Measurements from ENCODE around the gene PAX5. TPM values are rescaled to one million over a fixed set of nuclear protein-coding genes. Genes with fewer than 3 reads are reported as not detected.

PAX5 gene
- total RNA-seq, 1 donor from 2014 or later = not detected

DNA sequence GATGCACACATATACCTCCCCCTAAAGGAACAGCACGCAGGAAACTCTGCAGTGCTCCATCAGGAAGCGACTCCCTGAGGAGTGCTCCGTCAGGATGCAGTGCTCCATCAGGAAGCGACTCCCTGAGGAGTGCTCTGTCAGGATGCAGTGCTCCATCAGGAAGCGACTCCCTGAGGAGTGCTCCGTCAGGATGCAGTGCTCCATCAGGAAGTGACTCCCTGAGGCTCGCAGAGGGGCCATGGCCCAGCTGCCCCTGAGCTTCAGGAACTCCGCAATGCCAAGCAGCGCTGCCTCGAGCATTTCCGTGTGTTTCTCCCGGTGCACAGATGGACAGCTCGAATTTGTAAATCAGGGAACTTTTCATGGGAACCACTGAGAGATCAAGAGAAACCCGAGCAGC is 88.1 kb downstream of the PAX5 start:
- no peak for DNase-seq (ENCODE audit: low read depth)
- no peak for TF ChIP-seq CTCF (conservative IDR thresholded peaks at IDR 0.05; ENCODE audit: low read depth, low read length)
- no peak overlapping the region for H3K4me3 ChIP-seq (ENCODE audit: low read depth, low read length)

DNA sequence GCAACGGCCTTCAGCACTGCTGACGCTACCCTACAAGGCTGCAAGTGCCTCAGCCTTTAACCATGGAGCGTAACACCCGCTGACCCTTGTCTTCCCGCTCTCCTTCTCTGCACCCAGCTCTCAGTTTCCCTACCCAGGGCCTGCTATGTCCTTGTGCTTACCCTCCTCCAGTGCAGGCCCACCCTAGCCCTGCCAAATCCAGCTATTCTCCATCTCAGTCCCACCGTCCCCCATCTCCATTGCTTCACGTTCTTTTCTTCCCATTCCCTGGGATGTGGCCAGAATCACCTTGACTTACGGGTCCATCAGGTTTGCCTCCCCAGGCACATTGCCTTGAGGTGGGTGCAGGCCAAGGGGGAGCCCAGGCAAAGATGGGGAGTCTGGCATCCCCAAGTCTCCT is 91.2 kb downstream of the PAX5 start:
- TF ChIP-seq CTCF (conservative IDR thresholded peaks at IDR 0.05; ENCODE audit: low read depth, low read length) = no peak
- no peak for DNase-seq (ENCODE audit: low read depth)
- no peak overlapping the region for H3K4me3 ChIP-seq (ENCODE audit: low read depth, low read length)

DNA sequence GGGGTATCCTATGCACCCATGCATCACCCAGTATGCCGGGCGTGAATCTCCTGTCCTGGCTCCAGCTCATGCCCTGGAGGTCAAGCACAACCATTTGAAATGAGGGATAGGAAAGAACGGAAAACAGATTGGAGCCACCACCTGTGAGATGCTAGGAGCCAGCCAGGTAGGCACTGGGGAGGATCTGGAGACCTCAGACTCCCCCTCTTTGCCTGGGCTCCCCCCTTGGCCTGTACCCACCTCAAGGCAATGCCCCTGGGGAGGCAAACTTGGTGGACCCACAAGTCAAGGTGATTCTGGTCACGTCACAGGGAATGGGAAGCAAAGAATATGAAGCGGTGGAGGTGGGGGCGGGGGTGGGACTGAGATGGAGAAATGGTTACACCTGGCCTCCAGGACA is 92.6 kb downstream of the PAX5 start:
- DNase-seq (ENCODE audit: low read depth) = no peak
- no peak for TF ChIP-seq CTCF (conservative IDR thresholded peaks at IDR 0.05; ENCODE audit: low read depth, low read length)
- no peak overlapping the region for H3K4me3 ChIP-seq (ENCODE audit: low read depth, low read length)

GRCh38 chr9:36940881-36941280 is 93.2 kb downstream of the PAX5 start:
- DNase-seq (ENCODE audit: low read depth) = no peak
- H3K4me3 ChIP-seq (ENCODE audit: low read depth, low read length) = no peak overlapping the region
- TF ChIP-seq CTCF (conservative IDR thresholded peaks at IDR 0.05; ENCODE audit: low read depth, low read length) = no peak

GRCh38 chr9:36940500-36940853 is 93.6 kb downstream of the PAX5 start:
- no peak overlapping the region for H3K4me3 ChIP-seq (ENCODE audit: low read depth, low read length)
- no peak for TF ChIP-seq CTCF (conservative IDR thresholded peaks at IDR 0.05; ENCODE audit: low read depth, low read length)
- DNase-seq (ENCODE audit: low read depth) = no peak

- no peak for DNase-seq (ENCODE audit: low read depth)
- no peak for TF ChIP-seq CTCF (conservative IDR thresholded peaks at IDR 0.05; ENCODE audit: low read depth, low read length)
- H3K4me3 ChIP-seq (ENCODE audit: low read depth, low read length) = no peak overlapping the region
Observed at GRCh38 chr9:36939655-36940499, 94.2 kb downstream of the PAX5 start.

DNA sequence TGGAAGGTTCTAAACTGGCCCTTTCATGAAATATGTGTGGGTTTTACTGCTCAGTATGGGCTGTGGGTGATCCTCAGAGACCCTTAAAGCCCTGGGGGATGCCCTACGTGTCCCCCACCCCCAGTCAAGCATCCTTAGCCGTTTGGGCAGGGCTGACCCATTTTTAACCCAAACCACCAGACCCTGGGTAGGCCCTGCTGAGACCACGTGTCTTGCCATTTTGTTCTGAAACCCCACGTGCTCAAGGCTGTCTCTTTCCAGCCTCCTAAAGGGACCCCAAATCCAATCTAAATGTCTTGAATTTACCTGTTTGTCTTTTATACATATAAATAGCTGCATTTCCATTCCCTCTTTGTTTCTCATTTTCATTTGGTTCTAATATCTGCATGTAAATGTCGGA is 94.9 kb downstream of the PAX5 start:
- no peak for TF ChIP-seq CTCF (conservative IDR thresholded peaks at IDR 0.05; ENCODE audit: low read depth, low read length)
- DNase-seq (ENCODE audit: low read depth) = no peak

More for the DNA sequence above, 94.9 kb downstream of the PAX5 start:
- no peak overlapping the region for H3K4me3 ChIP-seq (ENCODE audit: low read depth, low read length)
